C4-2B (cell line): ENCODE data around the gene ANKS1B.
"Not testable (repeated sequence)": the region's sequence is repeated elsewhere in the genome, so short reads cannot be mapped to it uniquely, and the experiment has no call there.

Experiments used
- H3K27ac ChIP-seq: fragments of 450-650 bp; 2 replicates; pipeline ENCODE4 v1.5.1; 2017
- CTCF ChIP-seq: fragments of 450-650 bp; conservative IDR thresholded peaks from 2 replicates; pipeline ENCODE4 v1.5.1; 2017; ENCODE audit warnings: mild to moderate bottlenecking
- ZFX ChIP-seq: fragments of 450-650 bp; IDR thresholded peaks from 2 replicates; pipeline ENCODE4 v1.6.1; 2017

ANKS1B gene

GRCh38 chr12:98970950-98971349, 1013.8 kb downstream of the ANKS1B start:
- H3K27ac ChIP-seq, result no peak overlapping the region
- TF ChIP-seq ZFX (no peak), CTCF (no peak)

GRCh38 chr12:98970210-98970609, 1014.5 kb downstream of the ANKS1B start:
- H3K27ac ChIP-seq, result no peak overlapping the region
- no peak for TF ChIP-seq ZFX
- no peak for TF ChIP-seq CTCF

GRCh38 chr12:98968896-98969295, 1015.8 kb downstream of the ANKS1B start:
- no peak overlapping the region for H3K27ac ChIP-seq
- TF ChIP-seq CTCF (no peak), ZFX (no peak)

- not testable (repeated sequence) for H3K27ac ChIP-seq
Observed at GRCh38 chr12:98957135-98957534, 1027.6 kb downstream of the ANKS1B start.

GRCh38 chr12:98955284-98955683, 1029.5 kb downstream of the ANKS1B start:
- no peak for TF ChIP-seq ZFX
- TF ChIP-seq CTCF, result peak; percentile 54
- no peak overlapping the region for H3K27ac ChIP-seq

GRCh38 chr12:98954506-98954905, 1030.2 kb downstream of the ANKS1B start:
- TF ChIP-seq ZFX (no peak), CTCF (no peak)

GRCh38 chr12:98951406-98951805, 1033.3 kb downstream of the ANKS1B start:
- TF ChIP-seq CTCF, result no peak
- TF ChIP-seq ZFX, result no peak
- H3K27ac ChIP-seq, result no peak overlapping the region

More at GRCh38 chr12:98954506-98954905, 1030.2 kb downstream of the ANKS1B start:
- no peak overlapping the region for H3K27ac ChIP-seq

- TF ChIP-seq CTCF, result no peak
- no peak for TF ChIP-seq ZFX
- H3K27ac ChIP-seq, result no peak overlapping the region
Observed at GRCh38 chr12:98948343-98948949, 1036.3 kb downstream of the ANKS1B start.
